ENCODE measurements around the gene SPIRE2.

SPIRE2 gene

GRCh38 chr16:89881368-89881730 lies 53.1 kb downstream of the SPIRE2 start:
- no peak for TF ChIP-seq CTCF (IDR thresholded peaks at IDR 0.05; ENCODE audit: borderline replicate concordance, control extremely low read depth, extremely low read depth, insufficient read depth, missing control alignments)
- in situ Hi-C loops (cut with MboI; ENCODE audit: low sequenced_read_pairs, unreplicated experiment): no loop called here
- no peak for DNase-seq (ENCODE audit: low spot score)

- TF ChIP-seq CTCF (IDR thresholded peaks at IDR 0.05; ENCODE audit: borderline replicate concordance, control extremely low read depth, extremely low read depth, insufficient read depth, missing control alignments): no peak
- in situ Hi-C loops (cut with MboI; ENCODE audit: low sequenced_read_pairs, unreplicated experiment): no loop called here
- no peak for DNase-seq (ENCODE audit: low spot score)
Observed at GRCh38 chr16:89883346-89884040, 55.2 kb downstream of the SPIRE2 start.

GRCh38 chr16:89884041-89884421 lies 55.8 kb downstream of the SPIRE2 start:
- no peak for TF ChIP-seq CTCF (IDR thresholded peaks at IDR 0.05; ENCODE audit: borderline replicate concordance, control extremely low read depth, extremely low read depth, insufficient read depth, missing control alignments)
- in situ Hi-C loops (cut with MboI; ENCODE audit: low sequenced_read_pairs, unreplicated experiment): no loop called here
- DNase-seq (ENCODE audit: low spot score): no peak

- in situ Hi-C loops (cut with MboI; ENCODE audit: low sequenced_read_pairs, unreplicated experiment): no loop called here
- TF ChIP-seq CTCF (IDR thresholded peaks at IDR 0.05; ENCODE audit: borderline replicate concordance, control extremely low read depth, extremely low read depth, insufficient read depth, missing control alignments): no peak
Observed at GRCh38 chr16:89887243-89887642, 59.0 kb downstream of the SPIRE2 start.

GRCh38 chr16:89890200-89890599 lies 61.9 kb downstream of the SPIRE2 start:
- DNase-seq (ENCODE audit: low spot score): no peak
- in situ Hi-C loops (cut with MboI; ENCODE audit: low sequenced_read_pairs, unreplicated experiment): no loop called here

More at GRCh38 chr16:89887243-89887642, 59.0 kb downstream of the SPIRE2 start:
- no peak for DNase-seq (ENCODE audit: low spot score)

GRCh38 chr16:89890886-89891657 lies 62.8 kb downstream of the SPIRE2 start:
- in situ Hi-C loops (cut with MboI; ENCODE audit: low sequenced_read_pairs, unreplicated experiment): no loop called here
- no peak for TF ChIP-seq CTCF (IDR thresholded peaks at IDR 0.05; ENCODE audit: borderline replicate concordance, control extremely low read depth, extremely low read depth, insufficient read depth, missing control alignments)
- no peak for DNase-seq (ENCODE audit: low spot score)

More at GRCh38 chr16:89890200-89890599, 61.9 kb downstream of the SPIRE2 start:
- TF ChIP-seq CTCF (IDR thresholded peaks at IDR 0.05; ENCODE audit: borderline replicate concordance, control extremely low read depth, extremely low read depth, insufficient read depth, missing control alignments): no peak

Data from GM13976 (cell line).